Thyroid gland (tissue), 4 donors: ENCODE results near the gene FAM120A.

Experiments used
- CTCF ChIP-seq, 6 experiments: fragments of 200-600 bp in 3 of 6; fragments of 450-650 bp in 3 of 6; sonication (generic) in 3 of 6; IDR thresholded peaks; one replicate each; pipeline ENCODE4 v1.5.1; 2016 to 2019; ENCODE audit warnings: antibody characterized with exemption in 6 of 6, mild to moderate bottlenecking in 2 of 6, inconsistent platforms in 1 of 6, moderate library complexity in 1 of 6
- POLR2A ChIP-seq, 2 donors: fragments of 450-650 bp; IDR thresholded peaks; one replicate each; pipeline ENCODE4 v1.6.1; 2017; ENCODE audit warnings: antibody characterized with exemption in 2 of 2, mild to moderate bottlenecking in 2 of 2, moderate library complexity in 1 of 2

- TF ChIP-seq CTCF (IDR thresholded peaks at IDR 0.05) (no peak), POLR2A (IDR thresholded peaks at IDR 0.05) (no peak)
Measured at GRCh38 chr9:93582550-93582949, 131.1 kb downstream of the FAM120A start.
